HG03175 (cell line): ENCODE data around the gene ALDH8A1.
A peak's percentile ranks its signal among the peaks of the same experiment; 100 is the strongest.
"Not testable (repeated sequence)": the region's sequence is repeated elsewhere in the genome, so short reads cannot be mapped to it uniquely, and the experiment has no call there.

Experiments used
- ATAC-seq: cut with Tn5 transposase; IDR thresholded peaks from one replicate; pipeline ENCODE4 v1.9.1; 2021; ENCODE audit warnings: mild to moderate bottlenecking, moderate library complexity; ENCODE audit not compliant: unreplicated experiment

The ALDH8A1 gene

DNA sequence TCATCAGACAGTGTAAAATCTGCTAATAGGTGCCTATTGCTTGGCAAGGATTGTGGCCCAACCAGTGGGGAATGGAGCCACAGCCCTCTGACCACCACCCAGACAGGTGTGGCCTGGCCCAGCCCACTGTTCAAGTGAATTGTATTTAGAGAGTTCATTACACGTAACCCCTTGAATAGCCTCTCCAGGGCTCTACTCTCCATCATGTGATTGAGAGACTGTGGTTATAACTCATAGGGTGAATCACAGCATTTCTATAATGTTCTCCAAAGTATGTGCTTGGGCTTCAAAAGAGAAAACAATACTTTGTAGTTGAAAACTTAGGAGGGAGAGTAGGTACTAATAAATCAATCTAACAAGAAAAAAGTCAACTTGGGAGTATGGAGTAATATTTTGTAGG, 38.4 kb downstream of the ALDH8A1 start:
- no peak for ATAC-seq

DNA sequence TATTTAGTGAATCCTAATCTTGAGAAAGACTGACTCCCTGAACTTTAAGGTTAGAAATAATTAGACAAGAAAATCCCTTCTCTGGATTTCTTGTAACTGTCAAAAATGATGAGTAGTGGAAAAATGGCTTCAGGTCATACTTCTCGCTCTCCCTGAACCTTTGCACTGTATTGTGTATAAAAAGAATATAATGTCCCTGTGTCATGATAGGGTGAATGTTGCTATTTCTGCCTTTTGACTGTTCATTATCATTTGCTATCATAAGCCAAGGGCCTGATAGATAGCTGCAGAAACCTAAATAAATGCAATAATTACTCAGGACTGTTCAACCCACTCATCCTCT, 39.3 kb downstream of the ALDH8A1 start:
- ATAC-seq, result no peak

DNA sequence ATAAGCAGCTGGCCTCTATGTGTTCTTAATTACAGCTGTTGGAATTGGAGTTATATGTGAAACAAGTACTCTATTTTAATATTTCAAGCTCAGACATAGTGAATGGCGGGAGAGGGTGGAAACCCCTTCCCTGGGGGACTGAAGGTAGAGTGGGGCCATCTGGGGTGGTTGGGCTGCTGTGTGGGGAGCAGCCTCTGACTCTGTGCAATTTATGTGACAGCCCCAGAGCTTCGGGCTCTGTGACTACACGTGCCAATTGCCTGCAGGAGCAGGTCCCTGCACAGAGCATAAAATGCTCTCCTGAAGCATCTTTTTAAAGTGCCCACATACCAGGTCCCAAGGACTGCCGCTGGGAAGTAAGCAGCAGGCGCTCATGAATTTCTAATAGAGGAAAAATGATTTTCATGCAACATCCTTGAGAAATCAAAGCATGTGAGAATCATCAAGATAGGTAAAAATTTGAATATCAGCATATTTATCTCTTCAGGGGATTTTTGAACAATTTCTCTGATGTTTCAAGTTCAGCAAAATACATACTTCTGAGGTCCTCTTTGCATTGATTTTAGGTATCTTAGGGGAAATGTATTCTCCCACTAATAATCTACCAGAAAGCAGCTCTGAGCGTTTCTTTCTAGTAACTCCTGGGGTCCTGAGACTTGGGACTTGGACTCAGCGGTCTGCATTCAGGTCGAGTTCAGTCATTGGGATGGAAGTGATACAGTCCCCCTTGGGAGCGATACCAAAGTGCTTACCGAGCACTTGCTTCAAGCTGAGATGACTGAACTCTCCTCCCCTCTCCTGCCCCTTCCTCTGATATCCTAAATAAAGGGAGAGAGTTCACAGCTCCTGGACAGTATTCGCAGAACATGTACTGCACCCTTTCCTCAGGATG, 40.0 kb downstream of the ALDH8A1 start:
- no peak for ATAC-seq

DNA sequence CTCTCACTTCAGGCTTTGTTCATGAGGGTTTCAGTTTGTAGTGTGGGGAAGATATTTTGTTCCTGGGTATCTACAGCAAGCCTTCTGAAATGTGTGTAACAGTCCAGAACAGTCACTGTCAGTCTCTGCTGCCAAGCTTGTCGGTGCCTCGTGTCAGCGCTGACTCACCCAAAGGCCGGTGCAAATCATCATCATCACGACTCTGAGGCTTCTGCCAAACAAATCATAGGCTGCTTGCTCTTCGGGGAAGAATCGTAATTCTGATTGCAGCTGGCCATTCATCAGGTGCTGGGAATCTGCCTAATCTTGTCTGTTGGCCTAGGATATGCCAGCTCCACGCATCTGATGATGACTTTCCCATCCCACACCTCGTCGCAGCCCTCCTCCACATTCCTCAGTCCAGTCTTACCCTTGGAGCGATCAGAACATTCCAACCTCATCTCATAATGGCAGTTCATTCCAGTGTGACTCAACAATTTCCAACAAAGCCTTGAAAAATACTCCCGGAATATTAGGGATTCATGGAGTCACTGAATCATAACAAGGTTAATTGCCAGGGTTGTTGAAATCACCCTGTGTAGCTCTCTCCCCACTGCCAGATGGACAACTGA, 40.9 kb downstream of the ALDH8A1 start:
- ATAC-seq, result no peak

DNA sequence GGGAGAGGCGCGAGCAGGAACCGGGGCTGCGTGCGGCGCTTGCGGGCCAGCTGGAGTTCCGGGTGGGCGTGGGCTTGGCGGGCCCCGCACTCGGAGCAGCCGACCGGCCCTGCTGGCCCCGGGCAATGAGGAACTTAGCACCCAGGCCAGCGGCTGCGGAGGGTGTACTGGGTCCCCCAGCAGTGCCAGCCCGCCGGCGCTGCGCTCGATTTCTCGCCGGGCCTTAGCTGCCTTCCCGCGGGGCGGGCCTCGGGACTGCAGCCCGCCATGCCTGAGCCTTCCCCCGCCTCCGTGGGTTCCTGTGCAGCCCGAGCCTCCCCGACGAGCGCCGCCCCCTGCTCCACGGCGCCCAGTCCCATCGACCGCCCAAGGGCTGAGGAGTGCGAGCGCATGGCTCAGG, 45.2 kb downstream of the ALDH8A1 start:
- ATAC-seq, result not testable (repeated sequence)

DNA sequence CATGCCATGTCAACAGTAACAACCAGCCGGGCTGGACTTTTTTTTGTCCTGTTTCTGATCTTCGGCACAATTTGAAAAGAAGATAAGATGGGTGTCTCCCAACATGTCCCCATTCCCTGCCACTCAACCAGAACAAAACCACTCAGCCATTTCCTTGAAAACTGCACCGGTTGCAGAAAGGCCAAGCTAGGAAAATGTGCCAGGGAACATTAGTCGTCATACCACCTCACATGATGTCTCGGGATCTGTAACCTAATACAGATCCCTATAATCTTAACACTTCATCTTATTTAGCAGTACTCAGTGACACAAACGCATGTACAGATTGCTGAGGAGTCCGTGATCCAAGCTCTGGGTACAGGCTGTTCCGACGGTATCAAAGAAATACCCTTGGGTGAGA, 46.5 kb downstream of the ALDH8A1 start:
- ATAC-seq, result no peak

DNA sequence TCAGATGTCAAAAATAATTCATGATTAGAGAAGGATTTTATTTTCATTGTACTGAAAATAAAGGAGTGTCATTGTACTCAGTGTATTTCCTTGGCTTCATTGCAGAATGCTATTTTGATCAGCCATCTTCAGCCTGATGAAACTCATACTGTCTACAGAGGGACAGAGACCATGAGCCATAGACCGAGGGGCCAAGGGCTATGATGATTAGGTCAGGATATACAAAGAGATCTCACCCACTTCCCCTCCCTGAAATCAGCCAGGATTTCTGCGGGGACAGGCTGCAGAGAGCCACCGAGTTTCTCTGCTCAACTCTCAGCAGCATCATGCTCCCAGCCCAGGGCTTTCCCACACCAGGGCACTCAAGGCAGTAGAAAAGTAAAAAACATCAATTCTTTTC, 47.0 kb downstream of the ALDH8A1 start:
- no peak for ATAC-seq

DNA sequence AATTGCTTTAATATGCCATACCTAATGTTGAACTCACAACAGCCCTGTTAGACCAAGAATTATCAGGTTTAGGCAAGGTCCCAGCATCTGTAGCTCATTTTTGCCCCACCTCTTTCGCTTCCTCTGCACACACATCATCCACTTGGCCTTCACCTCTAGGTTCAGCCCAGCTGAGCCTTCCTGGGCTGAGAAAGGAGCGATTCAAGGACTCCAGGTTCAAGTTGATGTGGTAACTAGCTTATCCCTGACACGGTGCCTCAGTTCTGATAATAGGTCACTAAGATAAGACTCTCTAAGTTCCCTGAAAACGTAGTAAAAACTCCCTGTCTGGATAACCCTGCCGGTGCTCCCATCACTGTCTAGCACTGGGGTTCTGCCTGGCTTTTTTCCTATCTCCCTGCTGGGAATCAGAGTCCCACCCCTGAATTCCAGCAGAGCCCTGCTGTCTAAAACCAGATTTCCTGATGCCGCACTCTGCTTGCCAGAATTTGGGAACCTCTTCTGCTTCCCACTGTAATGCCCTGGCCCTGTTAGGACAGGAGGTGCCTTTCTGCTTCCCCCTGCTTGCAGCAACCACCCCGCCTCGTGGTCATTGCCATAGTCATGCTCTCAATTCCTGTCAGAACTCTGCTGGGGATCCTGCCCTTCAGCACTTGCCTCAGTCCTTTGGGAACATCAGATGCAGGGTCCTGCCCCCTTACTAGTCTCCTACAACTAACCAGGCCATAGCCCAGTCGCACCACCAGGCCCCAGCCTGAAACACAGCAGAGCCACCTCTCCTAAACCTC, 47.6 kb downstream of the ALDH8A1 start:
- no peak for ATAC-seq

DNA sequence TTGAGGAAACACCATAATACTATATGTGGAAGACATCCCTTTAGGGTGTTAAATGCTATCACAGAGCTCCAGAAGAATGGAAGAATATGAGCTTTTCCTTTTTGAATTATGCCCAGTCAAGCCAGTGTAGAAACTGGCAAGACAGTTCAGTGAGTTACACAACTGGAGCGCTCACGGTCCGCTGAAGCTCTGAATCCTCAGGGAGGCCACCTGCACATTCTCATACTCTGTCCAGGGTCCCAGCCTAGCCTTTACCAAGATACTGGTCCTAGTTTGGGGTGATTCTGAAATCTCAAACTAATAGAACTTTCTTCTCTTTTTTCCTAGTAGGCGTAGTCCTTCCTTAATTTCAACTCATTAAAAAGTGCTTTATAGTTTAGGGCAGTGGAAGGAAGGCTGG, 51.3 kb downstream of the ALDH8A1 start:
- no peak for ATAC-seq

DNA sequence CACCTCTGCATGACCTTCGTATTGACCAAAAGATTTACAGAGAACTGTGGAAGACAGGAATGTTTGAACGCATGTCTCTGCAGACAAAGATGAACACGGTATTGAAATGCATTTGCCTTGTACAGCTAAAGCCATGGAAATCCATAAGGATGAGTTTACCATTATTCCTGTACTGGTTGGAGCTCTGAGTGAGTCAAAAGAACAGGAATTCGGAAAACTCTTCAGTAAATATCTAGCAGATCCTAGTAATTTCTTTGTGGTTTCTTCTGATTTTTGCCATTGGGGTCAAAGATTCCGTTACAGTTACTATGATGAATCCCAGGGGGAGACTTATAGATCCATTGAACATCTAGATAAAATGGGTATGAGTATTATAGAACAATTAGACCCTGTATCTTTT, 51.7 kb downstream of the ALDH8A1 start:
- not testable (repeated sequence) for ATAC-seq

DNA sequence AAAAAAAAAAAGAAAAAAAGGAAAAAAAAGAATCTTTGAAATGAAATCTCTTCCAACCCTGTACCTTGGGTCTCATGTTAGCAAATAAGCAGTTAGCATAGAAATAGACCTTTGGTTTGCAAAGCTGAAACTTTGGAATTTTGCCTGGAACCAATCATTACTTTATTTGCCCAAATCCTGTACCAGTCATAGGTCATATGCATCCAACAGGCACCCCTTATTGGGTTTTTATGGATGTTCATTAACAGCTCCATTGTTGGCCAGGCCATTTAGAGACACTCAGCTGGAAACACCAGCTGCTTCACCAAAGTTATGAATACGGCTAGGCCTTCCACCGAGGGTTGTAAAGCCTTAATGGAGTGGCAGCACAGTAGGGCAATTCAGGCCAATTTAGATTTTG, 53.0 kb downstream of the ALDH8A1 start:
- no peak for ATAC-seq

DNA sequence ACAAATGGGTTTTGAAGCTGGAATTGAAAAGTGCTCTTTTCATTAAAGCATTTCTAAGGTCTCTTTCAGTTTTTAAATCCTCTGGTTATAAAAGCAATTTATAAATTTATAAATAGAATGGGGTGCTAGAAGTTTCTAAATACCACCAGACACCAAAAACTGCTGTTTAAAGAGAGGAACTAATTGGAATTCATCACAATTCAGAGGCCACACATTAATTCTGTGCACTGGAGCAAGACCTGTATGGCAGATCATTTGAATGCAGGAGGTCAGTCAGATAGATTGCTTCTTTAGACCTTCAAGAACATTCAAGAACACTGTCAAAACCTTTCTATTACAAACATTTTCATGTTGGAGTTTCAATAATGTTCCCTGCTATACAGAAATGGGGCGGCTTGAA, 55.1 kb downstream of the ALDH8A1 start:
- no peak for ATAC-seq

DNA sequence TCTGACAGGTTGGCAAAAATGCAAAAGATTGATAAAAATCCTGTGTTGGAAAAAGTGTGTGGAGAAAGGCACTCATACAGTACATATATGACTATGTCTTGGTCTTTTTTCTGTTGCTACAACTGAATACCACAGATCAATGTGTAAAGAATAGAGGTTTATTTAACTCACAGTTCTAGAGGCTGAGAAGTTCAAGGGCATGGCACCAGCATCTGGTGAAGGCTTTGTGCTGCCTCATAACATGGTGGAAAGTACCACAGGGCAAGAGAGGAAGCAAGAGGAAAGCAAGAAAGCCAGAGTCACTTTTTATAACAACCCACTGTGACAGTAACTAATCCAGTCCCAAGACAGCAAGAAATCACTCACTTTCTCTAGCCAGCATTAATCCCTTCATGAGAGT, 57.5 kb downstream of the ALDH8A1 start:
- no peak for ATAC-seq

DNA sequence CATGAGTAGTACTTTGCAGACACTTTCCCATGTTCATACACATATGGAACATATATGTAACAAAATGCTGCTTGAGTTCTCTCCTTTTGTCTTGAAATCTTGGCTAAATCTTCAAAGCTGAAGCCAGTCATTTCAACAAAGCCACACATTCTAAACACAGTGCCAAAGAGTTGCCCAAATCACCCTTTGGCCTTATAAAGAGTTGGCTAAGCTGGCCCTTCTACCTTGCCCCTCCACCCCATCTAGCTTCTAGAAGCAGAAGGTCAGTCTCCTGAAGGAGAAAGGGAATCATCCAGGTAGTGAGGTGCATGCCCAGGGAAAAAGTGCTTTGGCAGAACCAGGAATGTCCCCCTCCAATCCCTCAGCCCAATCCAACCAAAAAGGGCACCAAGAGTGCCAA, 58.3 kb downstream of the ALDH8A1 start:
- ATAC-seq, result no peak

DNA sequence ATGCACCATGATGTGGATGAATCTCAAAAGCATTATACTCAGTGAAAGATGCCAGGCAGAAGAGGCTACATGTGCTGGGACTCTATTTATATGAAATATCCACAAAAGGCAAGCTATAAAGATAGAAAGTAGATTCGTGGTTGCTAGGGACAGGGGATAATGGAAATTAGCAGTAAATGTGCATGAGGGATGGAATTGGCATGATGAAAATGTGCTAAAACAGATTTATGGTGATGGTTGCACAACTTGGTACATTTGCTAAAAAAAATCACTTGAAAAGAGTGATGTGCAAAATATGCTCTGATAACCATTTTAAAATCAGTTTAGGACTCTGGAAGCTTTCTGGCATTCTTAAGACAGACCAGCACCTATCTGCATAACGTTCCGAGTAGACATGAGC, 61.6 kb downstream of the ALDH8A1 start:
- no peak for ATAC-seq

DNA sequence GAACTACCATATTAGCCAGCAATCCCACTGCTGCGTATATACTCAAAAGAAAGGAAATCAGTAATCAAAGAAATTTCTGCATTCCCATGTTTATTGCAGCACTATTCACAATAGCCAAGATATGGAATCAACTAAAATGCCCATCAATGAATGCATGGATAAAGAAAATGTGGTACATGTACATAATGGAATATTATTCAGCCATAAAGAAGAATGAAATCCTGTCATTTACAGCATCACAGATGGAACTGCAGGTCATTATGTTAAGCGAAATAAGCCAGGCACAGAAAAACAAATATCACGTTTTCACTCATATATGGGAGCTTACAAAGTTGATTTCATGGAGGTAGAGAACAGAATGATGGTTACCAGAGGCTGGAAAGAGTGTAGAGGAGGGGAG, 65.1 kb downstream of the ALDH8A1 start:
- ATAC-seq, result no peak

DNA sequence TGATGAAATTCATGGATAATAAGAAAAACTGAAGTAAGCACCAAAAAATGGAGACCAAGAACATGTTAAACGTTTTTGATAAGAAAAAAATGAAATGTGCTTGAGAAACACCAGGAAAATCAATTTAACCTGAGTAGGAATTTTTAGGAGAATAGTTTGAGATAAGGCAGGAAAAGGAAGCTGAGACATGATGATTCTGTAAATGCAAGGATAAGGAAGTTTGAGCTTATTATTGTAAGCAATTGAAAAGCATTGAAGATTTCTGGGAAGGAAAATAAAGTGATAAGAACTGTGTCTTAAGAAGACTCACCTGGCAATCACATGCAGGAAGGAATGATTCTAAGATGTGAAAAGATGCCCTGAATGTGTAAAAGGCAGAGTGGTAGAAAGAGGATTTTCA, 66.6 kb downstream of the ALDH8A1 start:
- no peak for ATAC-seq

DNA sequence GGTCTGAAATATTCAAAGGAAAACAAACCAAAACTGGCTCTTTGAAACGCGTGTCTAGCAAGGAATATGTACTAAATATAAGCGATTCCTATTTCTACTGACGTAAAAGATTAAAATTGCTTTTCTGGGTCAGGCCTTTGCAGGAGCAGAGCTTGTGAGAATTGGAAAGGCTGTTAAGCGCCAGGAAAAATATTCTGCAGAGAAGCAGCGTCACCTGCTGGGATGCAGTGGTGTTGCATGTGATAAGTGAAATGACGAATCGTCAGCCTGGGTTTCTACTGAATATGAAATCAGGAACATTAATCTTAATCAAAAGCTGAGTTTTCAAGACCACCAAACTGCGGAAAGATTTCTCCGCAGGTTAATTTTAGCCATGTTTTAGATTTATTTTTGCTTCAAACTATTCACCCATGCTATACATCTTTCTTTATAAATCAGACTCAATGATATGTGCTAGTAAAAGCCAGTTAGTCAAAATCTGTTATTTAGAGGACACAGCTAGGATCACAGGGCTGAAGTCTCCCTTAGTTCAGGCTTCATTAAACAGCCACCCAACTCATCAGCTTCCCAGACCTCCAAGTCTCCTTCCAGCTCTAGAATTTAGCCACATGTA, 67.4 kb downstream of the ALDH8A1 start:
- peak; percentile 70 for ATAC-seq

DNA sequence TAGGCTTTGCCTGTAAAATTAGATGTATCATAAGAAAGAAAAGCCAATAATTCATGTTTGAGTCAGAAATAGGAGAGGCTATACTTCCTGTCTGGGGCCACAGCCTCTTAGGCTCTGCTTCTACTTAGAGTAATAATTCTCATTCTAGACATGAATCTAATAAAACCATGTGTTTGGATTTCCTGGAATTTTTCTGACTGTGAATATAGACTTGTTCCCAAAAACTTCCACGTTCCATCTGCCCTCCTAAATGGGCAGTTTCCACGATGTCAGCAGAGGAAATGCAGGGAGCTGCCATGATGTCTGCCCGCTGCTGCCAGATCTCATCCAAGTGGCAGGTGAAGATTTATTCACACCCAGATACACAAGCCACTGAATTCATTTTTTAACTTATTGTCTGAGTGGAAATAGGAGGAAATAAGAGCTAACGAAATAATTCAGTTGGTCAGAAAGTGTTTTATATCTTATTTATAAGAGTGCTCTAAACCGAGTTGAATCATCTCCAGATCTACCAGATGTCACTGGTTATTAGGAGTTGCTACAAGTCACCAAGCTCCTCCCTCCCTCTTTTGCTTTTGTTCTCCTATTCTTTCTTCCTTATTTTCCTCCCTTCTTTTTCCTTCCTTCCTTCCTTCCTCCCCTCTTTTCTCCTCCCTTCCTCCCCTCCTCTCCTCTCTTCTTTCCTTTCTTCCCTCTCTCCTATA, 69.3 kb downstream of the ALDH8A1 start:
- ATAC-seq, result no peak

DNA sequence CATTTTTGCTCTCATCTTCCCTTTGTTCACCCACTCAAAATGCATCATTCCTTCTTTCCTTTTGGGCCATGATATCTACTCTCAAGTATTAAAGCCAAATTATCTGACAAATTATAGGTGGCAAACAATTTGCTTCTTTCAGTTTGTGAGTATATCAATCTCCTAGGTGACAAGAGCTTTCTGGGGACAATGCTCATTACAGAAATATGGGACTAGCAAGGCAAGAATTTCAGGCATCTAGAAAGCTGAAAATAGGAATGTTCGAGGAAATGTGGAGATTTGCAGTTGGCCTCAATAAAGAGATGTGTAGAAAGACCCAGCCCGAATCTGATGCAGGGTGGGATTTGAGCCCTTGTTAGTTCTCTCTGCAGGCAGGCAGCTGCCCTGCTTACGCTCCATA, 71.8 kb downstream of the ALDH8A1 start:
- ATAC-seq, result no peak

DNA sequence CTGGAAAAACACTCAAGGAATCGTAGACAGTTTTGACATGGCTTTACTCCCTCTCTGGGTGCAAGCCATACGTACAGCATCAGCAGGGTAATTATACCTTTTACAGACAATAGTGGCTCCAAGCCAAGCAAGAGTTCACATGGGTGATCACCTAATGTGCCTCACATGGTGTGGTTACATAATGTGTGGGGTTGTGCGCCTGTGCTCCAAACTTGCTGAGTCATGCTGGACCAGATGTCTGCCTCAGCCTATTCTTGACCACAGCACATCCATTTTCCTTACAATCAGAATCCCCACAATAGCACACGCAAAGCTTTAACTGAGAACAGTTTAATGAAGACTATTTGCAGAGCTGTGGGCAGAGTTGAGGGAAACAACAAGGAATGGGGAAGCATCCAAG, 74.5 kb downstream of the ALDH8A1 start:
- no peak for ATAC-seq
